Esophagus muscularis mucosa (tissue), 4 donors: ENCODE data around the gene PRDM16. TPM values are rescaled to one million over a fixed set of nuclear protein-coding genes. Genes with fewer than 3 reads are reported as not detected.

Experiments used
- DNase-seq: peaks from one replicate; pipeline ENCODE4 v3.0.0-alpha.2; 2017; ENCODE audit errors: extremely low spot score
- H3K27ac ChIP-seq, 4 donors: fragments of 200-600 bp; sonication (generic); replicated peaks in 1 of 4; 1 replicate in 3 of 4; 2 replicates in 1 of 4; pipeline ENCODE4 v1.5.1; 2016 to 2019; ENCODE audit warnings: mild to moderate bottlenecking in 1 of 4
- H3K27me3 ChIP-seq, 4 donors: fragments of 200-600 bp; sonication (generic); one replicate each; pipeline versions ENCODE4 v1.5.1 to v1.6.0; 2016 to 2019
- H3K36me3 ChIP-seq, 4 donors: fragments of 200-600 bp; sonication (generic); one replicate each; pipeline ENCODE4 v1.5.1; 2016 to 2019
- H3K4me1 ChIP-seq, 4 donors: fragments of 200-600 bp; sonication (generic); one replicate each; pipeline ENCODE4 v1.5.1; 2016 to 2019
- H3K4me3 ChIP-seq, 4 donors: fragments of 200-600 bp; sonication (generic); 1 replicate in 2 of 4; 2 replicates in 2 of 4; pipeline ENCODE4 v1.5.1; 2016 to 2019; ENCODE audit warnings: mild to moderate bottlenecking in 4 of 4, moderate library complexity in 1 of 4
- H3K9me3 ChIP-seq, 4 donors: fragments of 200-600 bp; sonication (generic); 1 replicate in 3 of 4; 2 replicates in 1 of 4; pipeline ENCODE4 v1.5.1; 2016 to 2019
- EP300 ChIP-seq: sonication (generic); formaldehyde crosslinking; IDR thresholded peaks from one replicate; pipeline ENCODE4 v1.6.1; 2017; ENCODE audit warnings: antibody characterized with exemption
- POLR2A ChIP-seq: fragments of 450-650 bp; IDR thresholded peaks from one replicate; pipeline ENCODE4 v1.6.1; 2017; ENCODE audit warnings: antibody characterized with exemption, moderate library complexity, mild to moderate bottlenecking, low read depth
- POLR2AphosphoS5 ChIP-seq, 2 donors: sonication (generic); formaldehyde crosslinking; IDR thresholded peaks; one replicate each; pipeline ENCODE4 v1.6.1; 2017; ENCODE audit warnings: antibody characterized with exemption in 2 of 2
- WGBS: methylation state at CpG from one replicate; pipeline ENCODE4 v1.1.5; 2018; 5-methylcytosine and 5-hydroxymethylcytosine counted together
- intact Hi-C: fragments of 100-400 bp; cut with DNase I; formaldehyde crosslinking; loops from one replicate; pipeline ENCODE4 v1.15.1; 2023
- total RNA-seq, 4 donors: library from RNA; depleted of rRNA; stranded (reverse); fragments of >200 nt; gene quantifications; one replicate each; pipeline versions ENCODE4 v1.1.0 to v1.2.1, GENCODE V29; 2016
- TF ChIP-seq, protein P1 (sequence below), 3 experiments: fragments of 200-600 bp in 2 of 3; fragments of 450-650 bp in 1 of 3; sonication (generic) in 2 of 3; IDR thresholded peaks; one replicate each; pipeline ENCODE4 v1.5.1; 2017 to 2019; ENCODE audit warnings: antibody characterized with exemption in 3 of 3, mild to moderate bottlenecking in 2 of 3, moderate library complexity in 1 of 3

PRDM16 gene
- total RNA-seq, 4 donors from 2014 or later: 1.2 to 4.4 (median 2.2) TPM

DNA sequence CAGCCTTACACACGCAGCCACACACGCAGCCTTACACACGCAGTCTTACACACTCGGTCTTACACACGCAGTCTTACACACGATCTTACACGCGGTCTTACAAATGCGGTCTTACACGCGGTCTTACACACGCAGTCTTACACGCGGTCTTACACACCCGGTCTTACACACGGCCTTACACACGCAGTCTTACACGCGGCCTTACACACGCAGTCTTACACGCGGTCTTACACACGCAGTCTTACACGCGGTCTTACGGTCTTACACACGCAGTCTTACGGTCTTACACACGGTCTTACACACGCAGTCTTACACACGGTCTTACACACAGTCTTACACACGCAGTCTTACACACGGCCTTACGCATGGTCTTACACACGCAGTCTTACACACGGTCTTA is 111.9 kb downstream of the PRDM16 start:
- DNase-seq: no peak
- Histone ChIP-seq H3K36me3 (no peaks in the 10 kb centered on the region), H3K9me3 (no peaks in the 10 kb centered on the region), H3K4me3 (no peak overlapping the region), H3K27me3 (peaks cover 0 to 26% (median 0%) of the 10 kb centered on the region in 4 donors), H3K27ac (no peak overlapping the region), H3K4me1 (peaks cover 2 to 5% (median 3%) of the 10 kb centered on the region in 4 donors)
- intact Hi-C loops: no loop called here
- no peak for TF ChIP-seq POLR2A
- no peak for TF ChIP-seq EP300
- no peak for TF ChIP-seq POLR2AphosphoS5 (IDR thresholded peaks at IDR 0.05)
- WGBS: 87% methylated on average over 36 of the region's 36 CpGs

DNA sequence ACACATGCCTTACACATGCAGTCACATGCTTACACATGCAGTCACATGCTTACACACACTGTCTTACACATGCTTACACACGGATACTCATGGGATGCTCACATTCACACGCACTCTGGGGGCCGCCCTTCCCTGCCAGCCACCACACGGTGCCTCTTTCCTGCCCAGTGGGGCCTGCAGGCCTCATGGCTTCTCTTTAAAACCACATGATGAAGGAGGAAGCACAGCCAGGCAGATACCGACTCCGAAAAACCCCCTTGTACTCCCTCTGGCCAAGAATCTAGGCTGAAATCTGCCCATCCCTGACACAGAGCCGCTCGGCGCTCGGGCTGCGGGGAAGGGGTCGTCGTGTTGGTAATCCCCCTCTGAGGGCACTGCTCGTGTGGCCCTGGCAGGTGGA is 113.0 kb downstream of the PRDM16 start:
- no peak overlapping the region for H3K27ac ChIP-seq
- H3K4me3 ChIP-seq: no peak overlapping the region
- H3K36me3 ChIP-seq: no peaks in the 10 kb centered on the region
- DNase-seq: no peak
- WGBS: 93% methylated on average over 14 of the region's 14 CpGs
- intact Hi-C loops: no loop called here
- H3K9me3 ChIP-seq: no peaks in the 10 kb centered on the region
- no peak for TF ChIP-seq POLR2AphosphoS5 (IDR thresholded peaks at IDR 0.05)
- H3K4me1 ChIP-seq: peaks cover 13 to 15% (median 14%) of the 10 kb centered on the region in 4 donors
- peaks cover 0 to 31% (median 0%) of the 10 kb centered on the region in 4 donors for H3K27me3 ChIP-seq

DNA sequence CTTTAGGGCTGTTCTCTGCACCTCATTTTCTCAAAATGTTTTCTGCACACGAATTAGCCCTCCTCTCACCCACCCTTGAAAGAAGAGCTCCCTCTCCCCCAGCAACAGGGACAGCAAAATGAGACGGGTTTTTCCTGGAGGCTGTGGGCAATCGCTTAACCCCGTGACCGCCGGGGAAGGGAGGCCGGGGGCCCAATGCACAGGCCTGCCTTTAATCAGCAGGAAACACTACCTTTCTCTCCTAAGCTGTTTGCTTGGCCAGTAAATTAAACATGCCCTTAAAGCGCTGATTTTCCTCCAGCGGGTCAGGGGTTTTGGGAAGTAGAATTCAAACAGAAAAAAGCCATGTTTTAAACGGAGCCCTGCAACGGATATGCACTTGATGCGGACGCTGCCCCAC is 114.4 kb downstream of the PRDM16 start:
- TF ChIP-seq POLR2AphosphoS5 (IDR thresholded peaks at IDR 0.05) (no peak), POLR2A (no peak), EP300 (no peak)
- TF ChIP-seq, protein P1, sequence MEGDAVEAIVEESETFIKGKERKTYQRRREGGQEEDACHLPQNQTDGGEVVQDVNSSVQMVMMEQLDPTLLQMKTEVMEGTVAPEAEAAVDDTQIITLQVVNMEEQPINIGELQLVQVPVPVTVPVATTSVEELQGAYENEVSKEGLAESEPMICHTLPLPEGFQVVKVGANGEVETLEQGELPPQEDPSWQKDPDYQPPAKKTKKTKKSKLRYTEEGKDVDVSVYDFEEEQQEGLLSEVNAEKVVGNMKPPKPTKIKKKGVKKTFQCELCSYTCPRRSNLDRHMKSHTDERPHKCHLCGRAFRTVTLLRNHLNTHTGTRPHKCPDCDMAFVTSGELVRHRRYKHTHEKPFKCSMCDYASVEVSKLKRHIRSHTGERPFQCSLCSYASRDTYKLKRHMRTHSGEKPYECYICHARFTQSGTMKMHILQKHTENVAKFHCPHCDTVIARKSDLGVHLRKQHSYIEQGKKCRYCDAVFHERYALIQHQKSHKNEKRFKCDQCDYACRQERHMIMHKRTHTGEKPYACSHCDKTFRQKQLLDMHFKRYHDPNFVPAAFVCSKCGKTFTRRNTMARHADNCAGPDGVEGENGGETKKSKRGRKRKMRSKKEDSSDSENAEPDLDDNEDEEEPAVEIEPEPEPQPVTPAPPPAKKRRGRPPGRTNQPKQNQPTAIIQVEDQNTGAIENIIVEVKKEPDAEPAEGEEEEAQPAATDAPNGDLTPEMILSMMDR (IDR thresholded peaks at IDR 0.05): no peak
- 68% methylated on average over 13 of the region's 13 CpGs for whole genome bisulfite sequencing
- no peak for DNase-seq
- Histone ChIP-seq H3K4me1 (peaks cover 14 to 25% (median 17%) of the 10 kb centered on the region in 4 donors), H3K27ac (no peak overlapping the region), H3K9me3 (no peaks in the 10 kb centered on the region), H3K36me3 (no peaks in the 10 kb centered on the region), H3K4me3 (no peak overlapping the region), H3K27me3 (peaks cover 0 to 37% (median 0%) of the 10 kb centered on the region in 4 donors)
- intact Hi-C loops: no loop called here

DNA sequence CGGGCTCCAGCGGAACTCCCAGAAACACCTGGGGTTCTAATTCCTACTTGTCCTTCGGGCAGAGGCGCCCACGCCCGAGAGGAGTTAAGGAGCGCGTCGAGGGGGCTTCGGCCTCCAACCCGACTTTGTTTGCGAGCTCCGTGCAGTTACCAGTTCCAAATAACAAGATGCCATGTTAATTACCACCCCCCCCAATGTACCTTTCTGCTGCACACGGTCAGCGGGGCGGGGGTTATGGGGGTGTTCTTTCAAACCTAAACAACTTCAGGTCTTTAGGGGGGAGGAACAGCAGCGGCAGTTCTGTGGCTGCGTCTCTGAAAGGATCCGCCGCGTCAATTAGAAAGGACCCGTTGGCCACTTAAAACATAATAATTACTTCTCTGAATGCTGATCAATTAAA is 114.8 kb downstream of the PRDM16 start:
- intact Hi-C loops: no loop called here
- Histone ChIP-seq H3K9me3 (no peaks in the 10 kb centered on the region), H3K4me1 (peaks cover 14 to 25% (median 17%) of the 10 kb centered on the region in 4 donors), H3K27me3 (peaks cover 0 to 35% (median 0%) of the 10 kb centered on the region in 4 donors), H3K36me3 (no peaks in the 10 kb centered on the region), H3K27ac (no peak overlapping the region), H3K4me3 (no peak overlapping the region)
- 69% methylated on average over 19 of the region's 22 CpGs for WGBS
- DNase-seq: no peak
- TF ChIP-seq, protein P1 (IDR thresholded peaks at IDR 0.05): no peak
- TF ChIP-seq EP300: no peak
- no peak for TF ChIP-seq POLR2A
- TF ChIP-seq POLR2AphosphoS5 (IDR thresholded peaks at IDR 0.05): no peak

DNA sequence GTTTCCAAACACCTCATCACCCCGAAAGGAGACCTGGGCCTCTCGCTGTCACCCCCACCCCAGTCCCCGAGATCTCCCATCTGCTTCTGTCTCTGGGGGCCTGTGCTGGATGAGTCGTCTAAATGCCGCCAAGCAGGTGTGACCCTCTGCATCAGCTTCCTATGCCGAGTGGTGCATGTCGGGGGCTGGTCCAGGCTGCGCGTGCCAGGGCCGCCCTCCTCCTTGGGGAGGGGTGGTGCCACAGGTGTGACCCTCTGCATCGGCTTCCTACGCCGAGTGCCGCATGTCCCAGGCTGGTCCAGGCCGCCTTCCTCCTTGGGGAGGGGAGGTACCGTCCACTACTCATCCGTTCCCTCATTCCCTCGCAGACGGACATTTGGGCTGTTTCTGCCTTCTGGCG is 115.7 kb downstream of the PRDM16 start:
- Histone ChIP-seq H3K27me3 (peaks cover 0 to 28% (median 0%) of the 10 kb centered on the region in 4 donors), H3K27ac (no peak overlapping the region), H3K9me3 (no peaks in the 10 kb centered on the region), H3K4me3 (no peak overlapping the region), H3K4me1 (peaks cover 14 to 25% (median 17%) of the 10 kb centered on the region in 4 donors), H3K36me3 (no peaks in the 10 kb centered on the region)
- 81% methylated on average over 13 of the region's 20 CpGs for WGBS
- intact Hi-C loops: no loop called here
- no peak for TF ChIP-seq EP300
- TF ChIP-seq POLR2A: no peak
- TF ChIP-seq, protein P1 (IDR thresholded peaks at IDR 0.05): no peak
- TF ChIP-seq POLR2AphosphoS5 (IDR thresholded peaks at IDR 0.05): no peak
- DNase-seq: no peak
